ENCODE results near the gene ZNF728. TPM values are rescaled to one million over a fixed set of nuclear protein-coding genes. Genes with fewer than 3 reads are reported as not detected.
A peak's percentile ranks its signal among the peaks of the same experiment; 100 is the strongest.
"Not testable (repeated sequence)": the region's sequence is repeated elsewhere in the genome, so short reads cannot be mapped to it uniquely, and the experiment has no call there.

The ZNF728 gene
- total RNA-seq, 6 donors from 2014 or later, result 0.23 to 0.79 (median 0.47) TPM; not detected in 3

DNA sequence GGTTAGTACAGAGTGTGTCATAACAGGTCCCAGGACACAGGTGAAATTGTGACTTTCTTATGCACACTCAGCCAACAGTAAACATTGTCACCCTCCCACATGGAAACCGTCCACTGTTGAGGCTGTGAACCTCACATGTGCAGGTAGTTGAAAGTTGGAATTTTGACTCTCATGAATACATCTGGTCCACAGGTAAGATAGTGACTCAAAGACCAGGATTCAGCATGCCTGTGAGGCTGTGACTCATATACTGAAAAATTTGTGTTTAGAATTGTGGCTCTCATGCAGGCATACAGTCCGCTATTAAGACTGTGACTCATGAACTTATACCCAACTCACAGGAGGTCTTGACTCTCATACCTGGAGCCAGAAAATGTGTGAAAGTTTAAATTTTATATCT lies 67.8 kb downstream of the ZNF728 start:
- no peak for DNase-seq
- H3K36me3 ChIP-seq, result no peaks in the 10 kb centered on the region
- H3K9me3 ChIP-seq, result peaks cover 0 to 14% (median under 1%) of the 10 kb centered on the region in 4 donors
- H3K4me3 ChIP-seq, result no peak overlapping the region
- TF ChIP-seq EP300 (IDR thresholded peaks at IDR 0.05), result no peak
- no peak for TF ChIP-seq POLR2AphosphoS5 (IDR thresholded peaks at IDR 0.05)
- TF ChIP-seq, protein P1, sequence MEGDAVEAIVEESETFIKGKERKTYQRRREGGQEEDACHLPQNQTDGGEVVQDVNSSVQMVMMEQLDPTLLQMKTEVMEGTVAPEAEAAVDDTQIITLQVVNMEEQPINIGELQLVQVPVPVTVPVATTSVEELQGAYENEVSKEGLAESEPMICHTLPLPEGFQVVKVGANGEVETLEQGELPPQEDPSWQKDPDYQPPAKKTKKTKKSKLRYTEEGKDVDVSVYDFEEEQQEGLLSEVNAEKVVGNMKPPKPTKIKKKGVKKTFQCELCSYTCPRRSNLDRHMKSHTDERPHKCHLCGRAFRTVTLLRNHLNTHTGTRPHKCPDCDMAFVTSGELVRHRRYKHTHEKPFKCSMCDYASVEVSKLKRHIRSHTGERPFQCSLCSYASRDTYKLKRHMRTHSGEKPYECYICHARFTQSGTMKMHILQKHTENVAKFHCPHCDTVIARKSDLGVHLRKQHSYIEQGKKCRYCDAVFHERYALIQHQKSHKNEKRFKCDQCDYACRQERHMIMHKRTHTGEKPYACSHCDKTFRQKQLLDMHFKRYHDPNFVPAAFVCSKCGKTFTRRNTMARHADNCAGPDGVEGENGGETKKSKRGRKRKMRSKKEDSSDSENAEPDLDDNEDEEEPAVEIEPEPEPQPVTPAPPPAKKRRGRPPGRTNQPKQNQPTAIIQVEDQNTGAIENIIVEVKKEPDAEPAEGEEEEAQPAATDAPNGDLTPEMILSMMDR (IDR thresholded peaks at IDR 0.05), result no peak
- TF ChIP-seq POLR2A (IDR thresholded peaks at IDR 0.05), result no peak
- ATAC-seq (ENCODE audit: low FRiP score in 2 of 2), result no peak
- H3K27me3 ChIP-seq, result no peaks in the 10 kb centered on the region
- 87 to 89% methylated on average over 2 of the region's 2 CpGs for WGBS, 2 donors
- no peak overlapping the region for H3K27ac ChIP-seq
- H3K4me1 ChIP-seq, result no peaks in the 10 kb centered on the region

DNA sequence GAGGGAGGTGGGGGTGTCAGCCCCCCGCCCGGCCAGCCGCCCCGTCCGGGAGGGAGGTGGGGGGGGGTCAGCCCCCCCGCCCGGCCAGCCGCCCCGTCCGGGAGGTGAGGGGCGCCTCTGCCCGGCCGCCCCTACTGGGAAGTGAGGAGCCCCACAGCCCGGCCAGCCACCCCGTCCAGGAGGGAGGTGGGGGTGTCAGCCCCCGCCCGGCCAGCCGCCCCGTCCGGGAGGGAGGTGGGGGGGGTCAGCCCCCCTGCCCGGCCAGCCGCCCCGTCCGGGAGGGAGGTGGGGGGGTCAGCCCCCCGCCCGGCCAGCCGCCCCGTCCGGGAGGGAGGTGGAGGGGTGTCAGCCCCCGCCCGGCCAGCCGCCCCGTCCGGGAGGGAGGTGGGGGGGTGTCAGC lies 75.4 kb downstream of the ZNF728 start:
- not testable (repeated sequence) for H3K4me3 ChIP-seq; ATAC-seq (ENCODE audit: low FRiP score in 2 of 2); H3K36me3 ChIP-seq; H3K27ac ChIP-seq; H3K4me1 ChIP-seq; H3K27me3 ChIP-seq
- WGBS, 2 donors, result no CpG with 5 or more reads among the region's 34 CpGs
- DNase-seq, result peak in 1 of 2 donors; percentile 30
- H3K9me3 ChIP-seq, result peaks cover 0 to 26% (median 3%) of the 10 kb centered on the region in 4 donors

DNA sequence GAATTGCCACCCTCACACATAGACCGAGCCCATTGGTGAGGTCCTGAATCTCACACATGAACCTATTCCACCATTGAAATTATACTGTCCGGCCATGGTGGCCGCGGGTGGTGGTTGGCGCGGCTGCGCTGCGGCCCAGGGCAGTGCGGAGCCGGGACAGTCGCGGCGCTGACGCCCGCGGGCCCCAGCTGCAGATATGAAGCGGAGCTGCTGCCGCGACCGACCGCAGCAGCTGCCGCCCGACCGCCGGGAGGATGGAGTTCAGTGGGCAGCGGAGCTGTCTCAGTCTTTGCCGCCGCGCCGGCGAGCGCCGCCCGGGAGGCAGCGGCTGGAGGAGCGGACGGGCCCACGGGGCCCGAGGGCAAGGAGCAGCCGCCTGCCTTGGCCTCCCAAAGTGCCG lies 77.8 kb downstream of the ZNF728 start:
- H3K36me3 ChIP-seq; H3K4me1 ChIP-seq; ATAC-seq (ENCODE audit: low FRiP score in 2 of 2); H3K27ac ChIP-seq; H3K4me3 ChIP-seq; H3K27me3 ChIP-seq: not testable (repeated sequence)
- peaks cover 0 to 26% (median 3%) of the 10 kb centered on the region in 4 donors for H3K9me3 ChIP-seq
- 96 to 97% methylated on average over 34 to 40 of the region's 41 CpGs for WGBS, 2 donors
- DNase-seq, result peak in 1 of 2 donors; percentile 61

Small RNA genes within 50 kb of the gene (small RNA-seq; reads per million reads assigned to genes)
- gene AC022145.2, result 0 reads per million in 4 donors

Other genes starting within 250 kb of the ZNF728 start
- gene ZNF99, start 219.0 kb downstream of the ZNF728 start, total RNA-seq, result under 1 TPM in 2 of 6 donors, not detected in 4; 0.03 to 0.30 TPM
- not detected for gene ZNF723, start 170.9 kb downstream of the ZNF728 start, total RNA-seq
- gene ZNF730, start 113.8 kb upstream of the ZNF728 start, total RNA-seq, result 1 to 10 TPM in 1 of 6 donors, under 1 TPM in 3, not detected in 2; 0.22 to 1.7 (median 0.85) TPM
- 1 to 10 TPM; 1.1 to 5.2 (median 2.3) TPM for gene ZNF724, start 247.2 kb upstream of the ZNF728 start, total RNA-seq